Spleen (tissue), 11 donors: ENCODE measurements around the gene MGRN1. TPM values are rescaled to one million over a fixed set of nuclear protein-coding genes. Genes with fewer than 3 reads are reported as not detected.
"Not testable (repeated sequence)": the region's sequence is repeated elsewhere in the genome, so short reads cannot be mapped to it uniquely, and the experiment has no call there.

Experiments used
- DNase-seq: peaks from one replicate; pipeline ENCODE4 v3.0.0-alpha.2; 2020
- H3K27ac ChIP-seq, 8 donors: fragments of 200-600 bp; sonication (generic) in 7 of 8; 1 replicate in 4 of 8; 2 replicates in 4 of 8; pipeline versions ENCODE4 v1.5.0 to v1.8.0; 2016 to 2021; ENCODE audit warnings: inconsistent platforms in 4 of 8, mild to moderate bottlenecking in 4 of 8, moderate library complexity in 1 of 8
- H3K27me3 ChIP-seq, 7 donors: fragments of 200-600 bp; sonication (generic) in 6 of 7; replicated peaks in 1 of 7; 1 replicate in 4 of 7; 2 replicates in 3 of 7; pipeline versions ENCODE4 v1.5.0 to v1.8.0; 2016 to 2021; ENCODE audit warnings: inconsistent platforms in 3 of 7, mild to moderate bottlenecking in 1 of 7
- H3K36me3 ChIP-seq, 6 donors: fragments of 200-600 bp; sonication (generic) in 5 of 6; 1 replicate in 4 of 6; 2 replicates in 2 of 6; pipeline versions ENCODE4 v1.5.0 to v1.8.0; 2016 to 2021; ENCODE audit warnings: inconsistent platforms in 2 of 6
- H3K4me1 ChIP-seq, 6 donors: fragments of 200-600 bp; sonication (generic) in 5 of 6; 1 replicate in 3 of 6; 2 replicates in 3 of 6; pipeline versions ENCODE4 v1.5.0 to v1.8.0; 2016 to 2021; ENCODE audit warnings: inconsistent platforms in 3 of 6
- H3K4me3 ChIP-seq, 8 donors: fragments of 200-600 bp; sonication (generic) in 7 of 8; 1 replicate in 4 of 8; 2 replicates in 4 of 8; pipeline versions ENCODE4 v1.5.0 to v1.8.0; 2016 to 2021; ENCODE audit warnings: inconsistent platforms in 4 of 8, mild to moderate bottlenecking in 4 of 8, moderate library complexity in 2 of 8
- H3K9me3 ChIP-seq, 8 donors: fragments of 200-600 bp; sonication (generic) in 7 of 8; 1 replicate in 4 of 8; 2 replicates in 4 of 8; pipeline versions ENCODE4 v1.5.0 to v1.8.0; 2016 to 2021; ENCODE audit warnings: inconsistent platforms in 4 of 8
- CTCF ChIP-seq, 11 experiments: fragments of 200-600 bp in 7 of 11; fragments of 450-650 bp in 4 of 11; sonication (generic) in 4 of 11; IDR thresholded peaks in 8 of 11; conservative IDR thresholded peaks in 3 of 11; 1 replicate in 7 of 11; 2 replicates in 4 of 11; pipeline versions ENCODE4 v1.4.0 to v1.8.0; 2016 to 2021; ENCODE audit warnings: antibody characterized with exemption in 11 of 11, inconsistent platforms in 4 of 11, mild to moderate bottlenecking in 1 of 11
- POLR2A ChIP-seq, 3 donors: fragments of 450-650 bp; IDR thresholded peaks; one replicate each; pipeline ENCODE4 v1.5.1; 2017; ENCODE audit warnings: antibody characterized with exemption in 3 of 3, mild to moderate bottlenecking in 1 of 3
- POLR2AphosphoS5 ChIP-seq, 3 donors: sonication (generic); formaldehyde crosslinking; IDR thresholded peaks; one replicate each; pipeline ENCODE4 v1.5.1; 2017; ENCODE audit warnings: antibody characterized with exemption in 3 of 3
- WGBS, 5 donors: extraction: QIAGEN DNeasy Blood & Tissue Kit in 3 of 5; methylation state at CpG; one replicate each; pipeline versions ENCODE4 v1.1.5 to v1.1.7; 2013 to 2018; 5-methylcytosine and 5-hydroxymethylcytosine counted together
- intact Hi-C: fragments of 100-400 bp; cut with DNase I; formaldehyde crosslinking; loops from one replicate; pipeline ENCODE4 v1.15.0; 2023; ENCODE audit warnings: low total_unique reads
- microRNA-seq, 3 donors: library from miRNA; unstranded; fragments of <30 nt; microRNA quantifications; one replicate each; pipeline versions ENCODE4 to v1.1.0, GENCODE V29; 2019 to 2020
- polyA plus RNA-seq, 3 donors: library from polyadenylated mRNA; stranded (reverse); fragments of 200-250 nt; gene quantifications; one replicate each; pipeline ENCODE4 v1.2.1, GENCODE V29; 2013
- small RNA-seq, 4 donors: library from RNA; depleted of rRNA; stranded (forward); fragments of <200 nt; gene quantifications; one replicate each; pipeline ENCODE3, GENCODE V24; 2016
- total RNA-seq, 7 donors: library from RNA; depleted of rRNA in 3 of 7; stranded (reverse); fragments of >200 nt in 3 of 7; fragmentation: NEBNext Ultra II Directional in 4 of 7; extraction: Animal tissue kit (Norgen Biotek cat#: 25700) in 4 of 7; gene quantifications; one replicate each; pipeline versions ENCODE4 v1.1.0 to v1.2.1, GENCODE V29; 2016 to 2021
- donor health status: healthy with polysubstance abuse.
- donor health status: DM: no; HTN: no; CAD: no; lungs with moderate emphysema.
- donor health status: DM: no; HTN: no; CAD: no.
- donor health status: Bipolar disorder and iron deficiency.
- donor health status: healthy.
- donor health status: DM: no; HTN: no; CAD: no.
- donor health status: DM: yes; HTN: yes; CAD: no.

MGRN1 gene
- total and polyA plus RNA-seq, 10 donors = 7.6 to 132 (median 75.1) TPM

- 88 to 91% (median 89%) methylated on average over 4 of the region's 4 CpGs for WGBS, 5 donors
- intact Hi-C loops = no loop called here
Observed at GRCh38 chr16:4736546-4736945, 111.9 kb downstream of the MGRN1 start.

GRCh38 chr16:4737545-4737944 lies 112.9 kb downstream of the MGRN1 start:
- Histone ChIP-seq H3K9me3 (no peaks in the 10 kb centered on the region), H3K27me3 (no peaks in the 10 kb centered on the region), H3K4me1 (peaks cover 10 to 29% (median 17%) of the 10 kb centered on the region in 6 donors), H3K36me3 (no peaks in the 10 kb centered on the region), H3K27ac (no peak overlapping the region), H3K4me3 (no peak overlapping the region)
- 85 to 91% (median 88%) methylated on average over 11 to 15 of the region's 15 CpGs for WGBS, 5 donors
- no peak for TF ChIP-seq POLR2A (IDR thresholded peaks at IDR 0.05)
- no peak for TF ChIP-seq POLR2AphosphoS5 (IDR thresholded peaks at IDR 0.05)
- TF ChIP-seq CTCF (IDR thresholded peaks at IDR 0.05 in 8 of 11, conservative IDR thresholded peaks at IDR 0.05 in 3 of 11) = no peak
- intact Hi-C loops = no loop called here
- no peak for DNase-seq

More at GRCh38 chr16:4736546-4736945, 111.9 kb downstream of the MGRN1 start:
- no peaks in the 10 kb centered on the region for H3K27me3 ChIP-seq
- no peak overlapping the region for H3K27ac ChIP-seq
- H3K36me3 ChIP-seq = no peaks in the 10 kb centered on the region
- DNase-seq = no peak
- H3K4me1 ChIP-seq = peaks cover 10 to 26% (median 17%) of the 10 kb centered on the region in 6 donors
- TF ChIP-seq POLR2A (IDR thresholded peaks at IDR 0.05) (no peak), POLR2AphosphoS5 (IDR thresholded peaks at IDR 0.05) (no peak), CTCF (IDR thresholded peaks at IDR 0.05 in 8 of 11, conservative IDR thresholded peaks at IDR 0.05 in 3 of 11) (no peak)
- H3K9me3 ChIP-seq = no peaks in the 10 kb centered on the region
- H3K4me3 ChIP-seq = no peak overlapping the region

- peaks cover 6 to 30% (median 19%) of the 10 kb centered on the region in 6 donors for H3K4me1 ChIP-seq
- H3K27me3 ChIP-seq, H3K36me3 ChIP-seq, DNase-seq, intact Hi-C loops, H3K27ac ChIP-seq, H3K9me3 ChIP-seq, H3K4me3 ChIP-seq: not testable (repeated sequence)
- WGBS, 5 donors = 75 to 93% (median 91%) methylated on average over 5 of the region's 5 CpGs
Observed at GRCh38 chr16:4738370-4738769, 113.7 kb downstream of the MGRN1 start.

Small RNA genes lying within 50 kb of the gene (microRNA-seq; reads per million reads assigned to microRNA genes)
- 0 reads per million in 3 donors for gene MIR6769A

Small RNA genes lying within 50 kb of the gene (small RNA-seq; reads per million reads assigned to genes)
- gene MIR6769A (0 reads per million in 4 donors), gene RN7SL850P (0 reads per million in 4 donors)

Other genes starting within 250 kb of the MGRN1 start
- gene CORO7, start 208.2 kb upstream of the MGRN1 start, total RNA-seq = 100 to 1,000 TPM in 6 of 7 donors, 10 to 100 TPM in 1; 89.9 to 177 (median 149) TPM
- 10 to 100 TPM; 29.7 to 70.6 (median 50.5) TPM for gene CORO7, start 208.2 kb upstream of the MGRN1 start, polyA plus RNA-seq
- 10 to 100 TPM; 30.0 to 47.6 (median 35.5) TPM for gene DNAJA3, start 199.0 kb upstream of the MGRN1 start, total RNA-seq
- gene DNAJA3, start 199.0 kb upstream of the MGRN1 start, polyA plus RNA-seq = 10 to 100 TPM; 16.9 to 36.7 (median 20.7) TPM
- 10 to 100 TPM; 26.3 to 49.0 (median 40.6) TPM for gene NMRAL1, start 150.2 kb upstream of the MGRN1 start, total RNA-seq
- gene NMRAL1, start 150.2 kb upstream of the MGRN1 start, polyA plus RNA-seq = 10 to 100 TPM; 40.1 to 58.6 (median 44.9) TPM
- 10 to 100 TPM; 34.6 to 73.8 (median 59.0) TPM for gene HMOX2, start 148.4 kb upstream of the MGRN1 start, total RNA-seq
- 10 to 100 TPM; 26.6 to 48.0 (median 44.0) TPM for gene HMOX2, start 148.4 kb upstream of the MGRN1 start, polyA plus RNA-seq
- gene CDIP1, start 86.1 kb upstream of the MGRN1 start, total RNA-seq = 10 to 100 TPM; 17.8 to 26.9 (median 21.8) TPM
- gene CDIP1, start 86.1 kb upstream of the MGRN1 start, polyA plus RNA-seq = 10 to 100 TPM in 2 of 3 donors, 1 to 10 TPM in 1; 9.6 to 13.8 (median 12.1) TPM
- under 1 TPM; 0.17 to 0.33 (median 0.23) TPM for gene C16orf96, start 68.5 kb upstream of the MGRN1 start, total RNA-seq
- under 1 TPM; 0.06 to 0.07 (median 0.06) TPM for gene C16orf96, start 68.5 kb upstream of the MGRN1 start, polyA plus RNA-seq
- 10 to 100 TPM; 10.0 to 29.2 (median 20.2) TPM for gene UBALD1, start 9.9 kb upstream of the MGRN1 start, total RNA-seq
- gene UBALD1, start 9.9 kb upstream of the MGRN1 start, polyA plus RNA-seq = 10 to 100 TPM; 12.6 to 33.6 (median 13.6) TPM
- 10 to 100 TPM; 26.2 to 37.4 (median 27.6) TPM for gene NUDT16L1, start 68.7 kb downstream of the MGRN1 start, total RNA-seq
- gene NUDT16L1, start 68.7 kb downstream of the MGRN1 start, polyA plus RNA-seq = 10 to 100 TPM; 29.0 to 47.2 (median 38.8) TPM
- 10 to 100 TPM; 12.5 to 27.6 (median 21.8) TPM for gene ANKS3, start 109.4 kb downstream of the MGRN1 start, total RNA-seq
- gene ANKS3, start 109.4 kb downstream of the MGRN1 start, polyA plus RNA-seq = 10 to 100 TPM; 15.3 to 29.5 (median 26.2) TPM
- gene DNAAF8, start 109.7 kb downstream of the MGRN1 start, total RNA-seq = 1 to 10 TPM in 1 of 7 donors, under 1 TPM in 3, not detected in 3; 0.57 to 1.2 (median 0.74) TPM
- gene DNAAF8, start 109.7 kb downstream of the MGRN1 start, polyA plus RNA-seq = under 1 TPM; 0.17 to 0.35 (median 0.30) TPM
- gene ZNF500, start 142.3 kb downstream of the MGRN1 start, total RNA-seq = 10 to 100 TPM; 12.0 to 32.3 (median 22.2) TPM
- gene ZNF500, start 142.3 kb downstream of the MGRN1 start, polyA plus RNA-seq = 10 to 100 TPM in 1 of 3 donors, 1 to 10 TPM in 2; 2.5 to 19.0 (median 3.5) TPM
- gene SEPTIN12, start 163.5 kb downstream of the MGRN1 start, total RNA-seq = not detected
- gene SEPTIN12, start 163.5 kb downstream of the MGRN1 start, polyA plus RNA-seq = under 1 TPM in 1 of 3 donors, not detected in 2; 0.37 TPM
- not detected for gene SMIM22, start 170.5 kb downstream of the MGRN1 start, total RNA-seq
- gene SMIM22, start 170.5 kb downstream of the MGRN1 start, polyA plus RNA-seq = not detected
- 10 to 100 TPM; 25.5 to 41.4 (median 31.5) TPM for gene ROGDI, start 177.8 kb downstream of the MGRN1 start, total RNA-seq
- 10 to 100 TPM; 24.6 to 47.5 (median 41.6) TPM for gene ROGDI, start 177.8 kb downstream of the MGRN1 start, polyA plus RNA-seq
- gene GLYR1, start 222.5 kb downstream of the MGRN1 start, total RNA-seq = 100 to 1,000 TPM in 1 of 7 donors, 10 to 100 TPM in 6; 47.2 to 117 (median 83.1) TPM
- 10 to 100 TPM; 26.6 to 53.4 (median 34.0) TPM for gene GLYR1, start 222.5 kb downstream of the MGRN1 start, polyA plus RNA-seq
- gene UBN1, start 222.7 kb downstream of the MGRN1 start, total RNA-seq = 10 to 100 TPM; 41.6 to 69.4 (median 58.9) TPM
- 10 to 100 TPM in 1 of 3 donors, 1 to 10 TPM in 2; 4.8 to 16.2 (median 5.5) TPM for gene UBN1, start 222.7 kb downstream of the MGRN1 start, polyA plus RNA-seq